Sigmoid colon (tissue), 4 donors: ENCODE data around the gene PHLPP1.

Experiments
- EP300 ChIP-seq, 4 donors: sonication (generic); formaldehyde crosslinking; IDR thresholded peaks; one replicate each; pipeline ENCODE4 v1.6.1; 2017; ENCODE audit warnings: antibody characterized with exemption in 4 of 4
- TF ChIP-seq, protein P1 (sequence below), 4 experiments: fragments of 450-650 bp in 3 of 4; fragments of 200-600 bp in 1 of 4; IDR thresholded peaks; one replicate each; pipeline ENCODE4 v1.5.1; 2016 to 2019; ENCODE audit warnings: antibody characterized with exemption in 4 of 4, mild to moderate bottlenecking in 3 of 4, moderate library complexity in 2 of 4

DNA sequence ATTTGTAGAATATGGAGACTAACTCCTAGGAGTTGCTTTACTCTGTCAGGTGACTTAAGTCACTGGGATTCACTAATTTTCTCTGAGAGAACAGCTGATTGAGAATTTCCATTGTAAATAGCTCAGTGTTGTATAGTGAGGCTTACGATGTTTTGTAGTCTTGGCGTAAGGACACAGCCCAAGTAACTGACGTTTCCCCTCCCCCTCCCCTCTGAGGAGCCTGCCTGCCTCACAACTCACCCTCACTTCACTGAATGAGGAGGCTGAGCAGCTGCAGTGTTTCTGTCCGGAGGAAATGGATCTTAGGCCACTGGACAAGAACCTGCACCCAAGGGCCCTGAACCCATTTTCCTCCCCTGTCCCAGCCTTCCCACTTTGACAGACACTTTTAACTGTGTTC, 264.6 kb downstream of the PHLPP1 start:
- no peak for TF ChIP-seq EP300 (IDR thresholded peaks at IDR 0.05)
- TF ChIP-seq, protein P1, sequence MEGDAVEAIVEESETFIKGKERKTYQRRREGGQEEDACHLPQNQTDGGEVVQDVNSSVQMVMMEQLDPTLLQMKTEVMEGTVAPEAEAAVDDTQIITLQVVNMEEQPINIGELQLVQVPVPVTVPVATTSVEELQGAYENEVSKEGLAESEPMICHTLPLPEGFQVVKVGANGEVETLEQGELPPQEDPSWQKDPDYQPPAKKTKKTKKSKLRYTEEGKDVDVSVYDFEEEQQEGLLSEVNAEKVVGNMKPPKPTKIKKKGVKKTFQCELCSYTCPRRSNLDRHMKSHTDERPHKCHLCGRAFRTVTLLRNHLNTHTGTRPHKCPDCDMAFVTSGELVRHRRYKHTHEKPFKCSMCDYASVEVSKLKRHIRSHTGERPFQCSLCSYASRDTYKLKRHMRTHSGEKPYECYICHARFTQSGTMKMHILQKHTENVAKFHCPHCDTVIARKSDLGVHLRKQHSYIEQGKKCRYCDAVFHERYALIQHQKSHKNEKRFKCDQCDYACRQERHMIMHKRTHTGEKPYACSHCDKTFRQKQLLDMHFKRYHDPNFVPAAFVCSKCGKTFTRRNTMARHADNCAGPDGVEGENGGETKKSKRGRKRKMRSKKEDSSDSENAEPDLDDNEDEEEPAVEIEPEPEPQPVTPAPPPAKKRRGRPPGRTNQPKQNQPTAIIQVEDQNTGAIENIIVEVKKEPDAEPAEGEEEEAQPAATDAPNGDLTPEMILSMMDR (IDR thresholded peaks at IDR 0.05): no peak
